Measurements from ENCODE around the gene TCEANC2. TPM values are rescaled to one million over a fixed set of nuclear protein-coding genes. Genes with fewer than 3 reads are reported as not detected.

TCEANC2 gene
- polyA plus RNA-seq, 1 donor from 2014 or later: 4.4 TPM

DNA sequence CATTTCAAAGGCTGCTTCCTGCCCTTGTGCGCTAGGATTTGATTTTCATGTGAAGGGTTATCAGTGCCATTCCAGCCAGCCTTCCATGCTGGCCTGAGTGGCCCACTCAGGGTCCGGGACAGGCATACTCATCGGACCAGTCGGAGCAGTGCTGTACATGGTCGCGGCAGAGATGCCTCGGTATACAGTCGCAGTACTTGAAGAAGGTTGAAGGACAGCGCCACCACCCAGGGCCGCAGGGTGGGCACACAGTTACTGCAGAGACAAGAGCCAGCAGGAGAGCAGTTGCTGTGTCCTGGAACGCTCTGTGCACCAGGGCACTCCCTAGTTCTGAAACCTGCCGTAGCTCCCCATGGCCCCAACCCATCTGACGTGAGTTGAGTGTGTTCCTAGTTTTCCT lies 44.5 kb upstream of the TCEANC2 start:
- no peak overlapping the region for H2AFZ ChIP-seq (ENCODE audit: low read depth, low read length)
- H3K9me2 ChIP-seq (ENCODE audit: insufficient read depth, low read length): no peaks in the 10 kb centered on the region
- no peaks in the 10 kb centered on the region for H3K27me3 ChIP-seq (ENCODE audit: insufficient read depth, low read depth, low read length)
- H3K4me2 ChIP-seq (ENCODE audit: low read length): no peak overlapping the region
- TF ChIP-seq RAD21 (conservative IDR thresholded peaks at IDR 0.05) (no peak), SMC3 (conservative IDR thresholded peaks at IDR 0.05; ENCODE audit: poor library complexity) (no peak), POLR2AphosphoS5 (IDR thresholded peaks at IDR 0.05) (no peak), CTCF (IDR thresholded peaks at IDR 0.05; ENCODE audit: poor library complexity, severe bottlenecking) (no peak), EZH2 (IDR thresholded peaks at IDR 0.05; ENCODE audit: borderline replicate concordance, insufficient read depth, low read length, poor library complexity, severe bottlenecking) (no peak), TAF1 (IDR thresholded peaks at IDR 0.05; ENCODE audit: low read depth) (no peak), EP300 (conservative IDR thresholded peaks at IDR 0.05; ENCODE audit: poor library complexity, severe bottlenecking) (no peak), MXI1 (conservative IDR thresholded peaks at IDR 0.05; ENCODE audit: poor library complexity, severe bottlenecking) (no peak)
- TF ChIP-seq, protein P1, sequence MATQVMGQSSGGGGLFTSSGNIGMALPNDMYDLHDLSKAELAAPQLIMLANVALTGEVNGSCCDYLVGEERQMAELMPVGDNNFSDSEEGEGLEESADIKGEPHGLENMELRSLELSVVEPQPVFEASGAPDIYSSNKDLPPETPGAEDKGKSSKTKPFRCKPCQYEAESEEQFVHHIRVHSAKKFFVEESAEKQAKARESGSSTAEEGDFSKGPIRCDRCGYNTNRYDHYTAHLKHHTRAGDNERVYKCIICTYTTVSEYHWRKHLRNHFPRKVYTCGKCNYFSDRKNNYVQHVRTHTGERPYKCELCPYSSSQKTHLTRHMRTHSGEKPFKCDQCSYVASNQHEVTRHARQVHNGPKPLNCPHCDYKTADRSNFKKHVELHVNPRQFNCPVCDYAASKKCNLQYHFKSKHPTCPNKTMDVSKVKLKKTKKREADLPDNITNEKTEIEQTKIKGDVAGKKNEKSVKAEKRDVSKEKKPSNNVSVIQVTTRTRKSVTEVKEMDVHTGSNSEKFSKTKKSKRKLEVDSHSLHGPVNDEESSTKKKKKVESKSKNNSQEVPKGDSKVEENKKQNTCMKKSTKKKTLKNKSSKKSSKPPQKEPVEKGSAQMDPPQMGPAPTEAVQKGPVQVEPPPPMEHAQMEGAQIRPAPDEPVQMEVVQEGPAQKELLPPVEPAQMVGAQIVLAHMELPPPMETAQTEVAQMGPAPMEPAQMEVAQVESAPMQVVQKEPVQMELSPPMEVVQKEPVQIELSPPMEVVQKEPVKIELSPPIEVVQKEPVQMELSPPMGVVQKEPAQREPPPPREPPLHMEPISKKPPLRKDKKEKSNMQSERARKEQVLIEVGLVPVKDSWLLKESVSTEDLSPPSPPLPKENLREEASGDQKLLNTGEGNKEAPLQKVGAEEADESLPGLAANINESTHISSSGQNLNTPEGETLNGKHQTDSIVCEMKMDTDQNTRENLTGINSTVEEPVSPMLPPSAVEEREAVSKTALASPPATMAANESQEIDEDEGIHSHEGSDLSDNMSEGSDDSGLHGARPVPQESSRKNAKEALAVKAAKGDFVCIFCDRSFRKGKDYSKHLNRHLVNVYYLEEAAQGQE (IDR thresholded peaks at IDR 0.05; ENCODE audit: borderline replicate concordance): no peak
- H3K79me2 ChIP-seq (replicated peaks; ENCODE audit: insufficient read depth, low read length): no peaks in the 10 kb centered on the region
- no peak overlapping the region for H3K4me3 ChIP-seq (ENCODE audit: low read length)
- H3K9ac ChIP-seq (ENCODE audit: low read length): no peak overlapping the region
- no peaks in the 10 kb centered on the region for H3F3A ChIP-seq (ENCODE audit: insufficient read depth, low read length, poor library complexity, severe bottlenecking)
- no peaks in the 10 kb centered on the region for H3K9me3 ChIP-seq (ENCODE audit: low read length)
- no peaks in the 10 kb centered on the region for H3K36me3 ChIP-seq (ENCODE audit: insufficient read depth, low read length)
- no peak overlapping the region for H3K27ac ChIP-seq (ENCODE audit: low read length)
- H4K20me1 ChIP-seq (ENCODE audit: insufficient read depth): no peaks in the 10 kb centered on the region

DNA sequence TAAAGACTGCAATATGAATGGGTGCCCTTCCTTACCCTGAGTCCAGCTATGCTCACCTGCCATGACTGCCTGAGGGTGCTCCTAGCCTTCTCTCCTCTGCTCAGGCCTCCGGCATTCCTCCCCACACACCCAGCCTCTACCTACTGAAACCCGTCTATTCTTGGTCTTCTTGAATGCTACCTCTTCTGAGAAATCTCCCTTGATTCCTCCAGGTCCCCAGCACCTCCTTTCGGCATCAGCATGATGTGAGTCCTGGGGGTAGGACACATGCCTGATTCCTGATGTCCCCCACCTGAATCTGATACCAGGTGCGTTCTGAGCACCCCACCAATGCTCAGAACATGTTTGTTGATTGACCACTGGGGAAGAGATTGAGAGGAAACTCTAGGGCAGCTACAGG lies 44.0 kb upstream of the TCEANC2 start:
- H2AFZ ChIP-seq (ENCODE audit: low read depth, low read length): no peak overlapping the region
- H3K27me3 ChIP-seq (ENCODE audit: insufficient read depth, low read depth, low read length): no peaks in the 10 kb centered on the region
- H3K4me3 ChIP-seq (ENCODE audit: low read length): no peak overlapping the region
- no peak overlapping the region for H3K27ac ChIP-seq (ENCODE audit: low read length)
- H3F3A ChIP-seq (ENCODE audit: insufficient read depth, low read length, poor library complexity, severe bottlenecking): no peaks in the 10 kb centered on the region
- H3K36me3 ChIP-seq (ENCODE audit: insufficient read depth, low read length): no peaks in the 10 kb centered on the region
- no peak overlapping the region for H3K4me2 ChIP-seq (ENCODE audit: low read length)
- no peaks in the 10 kb centered on the region for H3K9me3 ChIP-seq (ENCODE audit: low read length)
- no peaks in the 10 kb centered on the region for H3K9me2 ChIP-seq (ENCODE audit: insufficient read depth, low read length)
- no peaks in the 10 kb centered on the region for H4K20me1 ChIP-seq (ENCODE audit: insufficient read depth)
- H3K79me2 ChIP-seq (replicated peaks; ENCODE audit: insufficient read depth, low read length): no peaks in the 10 kb centered on the region
- H3K9ac ChIP-seq (ENCODE audit: low read length): no peak overlapping the region
- TF ChIP-seq MXI1 (conservative IDR thresholded peaks at IDR 0.05; ENCODE audit: poor library complexity, severe bottlenecking) (no peak), TAF1 (IDR thresholded peaks at IDR 0.05; ENCODE audit: low read depth) (no peak), POLR2AphosphoS5 (IDR thresholded peaks at IDR 0.05) (no peak), SMC3 (conservative IDR thresholded peaks at IDR 0.05; ENCODE audit: poor library complexity) (no peak), EZH2 (IDR thresholded peaks at IDR 0.05; ENCODE audit: borderline replicate concordance, insufficient read depth, low read length, poor library complexity, severe bottlenecking) (no peak)
- TF ChIP-seq, protein P1 (IDR thresholded peaks at IDR 0.05; ENCODE audit: borderline replicate concordance): no peak
